Pons (tissue), 1 donor: ENCODE data around the gene SLC13A4.
"Not testable (repeated sequence)": the region's sequence is repeated elsewhere in the genome, so short reads cannot be mapped to it uniquely, and the experiment has no call there.

Source experiments
- DNase-seq: peaks from one replicate; pipeline ENCODE4 v3.0.0-alpha.2; 2016; ENCODE audit warnings: low spot score

Gene SLC13A4, protein sequence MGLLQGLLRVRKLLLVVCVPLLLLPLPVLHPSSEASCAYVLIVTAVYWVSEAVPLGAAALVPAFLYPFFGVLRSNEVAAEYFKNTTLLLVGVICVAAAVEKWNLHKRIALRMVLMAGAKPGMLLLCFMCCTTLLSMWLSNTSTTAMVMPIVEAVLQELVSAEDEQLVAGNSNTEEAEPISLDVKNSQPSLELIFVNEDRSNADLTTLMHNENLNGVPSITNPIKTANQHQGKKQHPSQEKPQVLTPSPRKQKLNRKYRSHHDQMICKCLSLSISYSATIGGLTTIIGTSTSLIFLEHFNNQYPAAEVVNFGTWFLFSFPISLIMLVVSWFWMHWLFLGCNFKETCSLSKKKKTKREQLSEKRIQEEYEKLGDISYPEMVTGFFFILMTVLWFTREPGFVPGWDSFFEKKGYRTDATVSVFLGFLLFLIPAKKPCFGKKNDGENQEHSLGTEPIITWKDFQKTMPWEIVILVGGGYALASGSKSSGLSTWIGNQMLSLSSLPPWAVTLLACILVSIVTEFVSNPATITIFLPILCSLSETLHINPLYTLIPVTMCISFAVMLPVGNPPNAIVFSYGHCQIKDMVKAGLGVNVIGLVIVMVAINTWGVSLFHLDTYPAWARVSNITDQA

DNA sequence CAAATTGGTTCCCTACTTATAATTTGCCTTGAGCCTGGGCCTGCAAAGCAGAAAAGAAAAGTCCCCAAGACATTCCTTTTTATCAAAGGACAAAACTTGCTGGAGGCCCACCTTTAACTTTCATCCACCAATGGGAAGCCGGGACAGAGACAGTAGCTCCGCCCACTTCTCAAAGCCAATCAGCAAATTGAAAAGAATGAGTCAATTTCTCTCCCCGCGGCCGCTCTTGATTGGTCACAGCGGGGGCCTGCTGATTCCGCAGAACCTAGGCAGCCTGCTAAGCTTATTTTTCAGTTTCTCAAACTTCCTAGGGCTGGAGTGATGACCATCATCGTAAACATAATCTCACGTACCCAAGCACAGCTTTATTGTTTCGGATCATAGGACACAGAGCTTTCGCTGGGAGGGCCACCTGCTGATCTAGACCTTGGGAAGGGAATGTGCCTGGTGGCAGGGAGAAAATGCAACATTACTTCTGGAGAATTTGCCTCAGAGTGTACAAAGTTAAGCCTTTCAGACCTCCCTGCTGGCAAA is at the start of gene SLC13A4:
Gene SLC13A4 (minus strand): TSS at position 51 of the 534 bp plus-strand sequence. CDS start 690 bp downstream, outside the sequence.
- no peak for DNase-seq

GRCh38 chr7:135775915-135776314 is 47.9 kb upstream of the SLC13A4 start:
- DNase-seq, result not testable (repeated sequence)

GRCh38 chr7:135775230-135775629 is 47.2 kb upstream of the SLC13A4 start:
- no peak for DNase-seq

GRCh38 chr7:135774284-135774683 is 46.3 kb upstream of the SLC13A4 start:
- DNase-seq, result peak; percentile 13

DNA sequence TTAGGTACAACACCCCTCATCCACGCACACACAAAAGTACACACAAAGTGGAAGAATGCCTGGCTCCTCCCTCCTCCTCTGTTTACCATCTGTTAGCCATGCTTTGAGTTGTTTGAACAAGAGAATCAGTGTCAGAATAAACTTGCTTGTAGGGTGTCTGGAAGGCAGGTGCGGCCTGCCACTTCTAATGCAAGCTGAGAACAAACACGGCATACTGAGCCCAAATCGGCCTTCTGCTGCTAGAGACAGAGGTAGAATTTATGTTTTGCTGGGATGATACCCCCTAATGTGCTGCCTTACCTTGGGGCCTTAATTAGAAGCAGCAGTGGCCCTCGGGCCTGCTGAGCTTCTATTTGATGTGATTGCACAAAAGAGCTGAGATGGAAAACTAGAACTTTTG is 45.5 kb upstream of the SLC13A4 start:
- no peak for DNase-seq

DNA sequence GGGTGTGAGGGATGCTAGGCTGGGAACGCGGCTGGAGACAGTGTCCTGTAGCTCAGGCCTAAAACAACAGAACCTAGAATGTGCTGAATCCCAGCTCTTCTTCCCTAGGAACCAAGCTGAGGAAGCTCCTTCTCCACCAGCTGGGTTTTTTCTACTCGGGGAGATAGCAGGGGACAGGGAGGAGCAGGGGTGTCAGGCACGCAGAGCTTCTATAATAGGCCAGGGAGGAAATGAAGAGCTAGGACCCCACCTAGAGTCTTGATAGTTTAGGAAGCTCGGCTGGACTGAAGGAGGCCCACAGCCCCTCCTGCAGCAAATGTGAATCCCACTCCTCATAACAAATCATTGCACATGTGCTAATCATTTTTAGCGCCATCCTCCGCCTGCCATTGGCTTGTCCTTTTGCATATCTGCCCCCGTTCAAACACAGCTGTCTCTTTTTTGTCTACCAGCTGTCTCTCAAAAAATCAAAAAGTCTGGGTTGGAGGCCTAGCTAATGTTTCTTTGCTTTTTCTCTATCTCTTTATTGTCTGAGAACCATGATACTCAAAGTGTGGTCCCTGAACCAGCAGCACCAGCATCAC is 44.7 kb upstream of the SLC13A4 start:
- DNase-seq, result no peak

DNA sequence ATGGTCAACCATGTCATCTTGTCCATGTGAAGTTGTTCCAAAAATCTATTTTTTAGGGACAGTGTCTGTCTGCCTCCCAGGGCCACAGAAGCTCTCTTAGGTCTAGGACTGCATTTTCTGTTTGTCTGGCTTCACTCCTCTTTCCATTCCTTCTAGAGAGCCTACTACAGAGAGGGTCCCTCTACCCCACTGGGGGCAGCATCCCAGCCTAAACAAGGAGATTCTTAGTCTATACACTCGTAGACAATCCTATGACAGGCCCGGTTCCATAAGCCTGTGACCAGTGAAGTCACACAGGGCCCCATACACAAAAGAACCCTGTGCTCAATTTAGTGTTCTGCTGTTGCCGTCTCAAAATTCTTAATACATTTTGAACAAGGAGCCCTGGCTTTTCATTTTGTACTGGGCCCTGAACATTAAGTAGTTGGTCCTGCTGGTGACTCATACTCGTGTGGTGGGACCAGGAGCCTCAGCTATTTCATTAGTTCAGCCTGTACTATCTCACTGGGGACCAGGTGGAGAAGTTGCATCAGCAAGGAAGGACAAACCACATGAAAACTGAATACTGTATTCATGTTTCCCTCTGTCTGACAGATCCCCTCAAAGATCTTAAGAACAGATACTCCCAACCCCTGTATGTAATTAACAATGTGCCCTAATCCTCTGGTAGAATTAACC is 44.1 kb upstream of the SLC13A4 start:
- no peak for DNase-seq

- no peak for DNase-seq
Measured at GRCh38 chr7:135771051-135771450, 43.1 kb upstream of the SLC13A4 start.

- DNase-seq, result no peak
Measured at GRCh38 chr7:135770139-135770710, 42.2 kb upstream of the SLC13A4 start.

GRCh38 chr7:135769005-135769802 is 41.2 kb upstream of the SLC13A4 start:
- DNase-seq, result peak; percentile 18

GRCh38 chr7:135768467-135768866 is 40.5 kb upstream of the SLC13A4 start:
- DNase-seq, result no peak

DNA sequence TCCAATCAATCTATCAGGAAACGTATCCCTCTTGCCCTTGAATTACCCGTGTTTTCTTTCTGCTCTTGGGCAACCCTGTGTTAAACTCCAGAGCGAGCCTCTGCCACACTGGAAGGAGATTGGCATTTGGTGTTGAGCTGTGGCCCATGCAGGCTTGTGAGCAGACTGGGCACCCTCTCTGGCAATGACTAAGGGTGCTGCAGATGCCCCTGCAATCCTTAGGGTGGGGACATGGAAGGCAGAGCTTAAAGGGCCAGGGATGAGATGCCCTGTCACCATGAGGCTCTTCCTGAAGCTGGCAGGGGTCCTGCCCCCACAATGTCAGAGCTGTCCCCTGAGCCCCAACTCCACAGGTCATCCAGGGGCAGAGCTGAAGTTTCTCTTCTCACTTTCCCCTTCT is 40.1 kb upstream of the SLC13A4 start:
- DNase-seq, result no peak

DNA sequence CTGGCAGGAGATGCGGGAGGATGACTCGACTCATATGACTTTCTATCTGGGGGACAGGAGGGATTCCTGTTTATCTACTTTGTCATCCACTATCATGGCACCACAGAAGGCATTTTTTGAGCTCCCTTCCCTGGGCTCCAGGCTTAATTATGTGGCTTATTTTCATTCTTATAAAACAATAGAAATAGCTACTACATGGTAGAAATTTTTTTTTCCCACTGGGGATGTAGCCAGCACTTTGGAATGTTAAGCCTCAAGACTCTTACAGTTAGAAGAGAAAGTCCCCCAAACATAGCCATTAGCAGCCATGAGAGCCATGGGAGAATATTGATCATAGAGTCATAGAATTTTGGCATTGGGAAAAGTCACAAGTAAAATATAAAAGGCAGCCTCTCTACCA is 35.3 kb upstream of the SLC13A4 start:
- DNase-seq, result no peak

- no peak for DNase-seq
Measured at GRCh38 chr7:135761751-135762488, 33.9 kb upstream of the SLC13A4 start.

DNA sequence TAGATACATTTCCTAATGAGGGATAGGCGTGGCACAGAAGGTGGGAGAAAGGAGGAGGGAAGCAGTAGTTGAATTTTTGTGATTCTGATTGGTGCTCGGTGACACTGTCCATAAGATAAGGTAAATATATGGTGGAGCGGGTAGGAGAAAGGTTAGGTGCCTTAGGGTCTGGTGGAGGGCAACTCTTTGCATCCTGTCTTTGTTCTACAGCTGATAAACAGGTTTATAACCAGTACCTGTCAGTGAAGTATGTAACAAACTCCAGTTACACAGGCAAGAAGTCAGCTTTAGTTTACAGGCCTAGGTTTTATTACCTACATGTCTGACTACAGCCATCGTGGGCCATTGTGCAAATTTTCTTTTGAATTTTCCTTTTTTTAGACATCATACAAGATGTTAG is 31.5 kb upstream of the SLC13A4 start:
- DNase-seq, result no peak

DNA sequence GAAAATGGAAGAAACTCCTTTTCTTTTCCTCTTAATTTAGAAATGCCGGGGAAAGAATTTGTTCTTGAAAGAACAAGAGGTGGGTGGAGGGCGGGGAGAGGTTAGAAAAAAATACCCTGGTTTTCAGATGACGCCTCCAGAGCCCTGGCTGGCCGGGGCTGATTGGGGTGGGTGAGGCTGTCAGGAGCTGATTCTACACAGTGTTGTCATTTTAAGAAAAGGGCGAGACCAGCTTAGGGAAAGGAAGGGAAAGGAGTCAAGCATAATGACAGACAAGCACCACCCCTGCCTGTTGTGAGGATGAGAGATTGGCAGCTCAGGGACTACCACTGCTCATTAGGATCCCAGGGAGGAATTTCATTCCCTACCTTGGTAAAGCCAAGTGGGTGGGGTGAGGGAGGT is 30.5 kb upstream of the SLC13A4 start:
- DNase-seq, result no peak

GRCh38 chr7:135757719-135758411 is 29.9 kb upstream of the SLC13A4 start:
- DNase-seq, result no peak

GRCh38 chr7:135756191-135756590 is 28.2 kb upstream of the SLC13A4 start:
- DNase-seq, result no peak

DNA sequence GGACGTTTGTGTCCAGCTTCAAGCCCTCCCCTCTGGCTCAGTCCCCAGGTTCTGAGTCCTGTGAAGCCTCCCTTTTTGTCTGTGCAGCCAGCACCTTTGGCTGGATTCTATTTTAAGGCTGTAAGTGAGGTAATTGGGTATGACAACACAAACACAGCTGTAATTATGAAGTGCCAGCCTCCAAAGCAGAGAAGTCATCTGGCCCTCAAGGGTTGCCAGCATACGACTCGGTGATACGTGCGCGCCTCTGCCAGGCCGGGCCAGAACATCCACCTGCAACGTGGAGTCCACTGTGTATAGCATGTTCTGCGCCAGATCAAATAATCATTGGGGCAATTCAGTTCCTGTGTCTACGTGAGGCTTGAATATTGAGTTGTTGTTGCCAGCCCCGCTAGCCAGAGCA is 27.4 kb upstream of the SLC13A4 start:
- no peak for DNase-seq
